Osteoblast (primary cell): ENCODE measurements around the gene SDHA. TPM values are rescaled to one million over a fixed set of nuclear protein-coding genes. Genes with fewer than 3 reads are reported as not detected.
"Not testable (repeated sequence)": the region's sequence is repeated elsewhere in the genome, so short reads cannot be mapped to it uniquely, and the experiment has no call there.

Source experiments
- DNase-seq: peaks from one replicate; pipeline ENCODE4 v3.0.0; 2011; ENCODE audit warnings: low spot score, mixed read lengths; ENCODE audit not compliant: insufficient read length; ENCODE audit errors: missing footprints
- H2AFZ ChIP-seq: 2 replicates; pipeline ENCODE4 v1.6.0; 2011; ENCODE audit warnings: mild to moderate bottlenecking, low read length
- H3K27ac ChIP-seq: 2 replicates; pipeline ENCODE4 v1.5.1; 2011; ENCODE audit warnings: mild to moderate bottlenecking, low read depth, low read length, moderate library complexity
- H3K27me3 ChIP-seq: 2 replicates; pipeline ENCODE4 v1.6.0; 2012; ENCODE audit warnings: mild to moderate bottlenecking, control low read depth, inconsistent platforms, low read length, moderate library complexity; ENCODE audit not compliant: insufficient read depth
- H3K36me3 ChIP-seq: 2 replicates; pipeline ENCODE4 v1.5.1; 2011; ENCODE audit warnings: mild to moderate bottlenecking, low read length, control low read depth, moderate library complexity; ENCODE audit not compliant: insufficient read depth
- H3K4me1 ChIP-seq: 2 replicates; pipeline ENCODE4 v1.5.1; 2011; ENCODE audit warnings: mild to moderate bottlenecking, low read length, control low read depth, moderate library complexity; ENCODE audit not compliant: insufficient read depth
- H3K4me2 ChIP-seq: 2 replicates; pipeline ENCODE4 v1.6.0; 2011; ENCODE audit warnings: mild to moderate bottlenecking, low read length; ENCODE audit not compliant: insufficient read depth
- H3K4me3 ChIP-seq: fragments of 200-600 bp; sonication (generic); 3 replicates; pipeline ENCODE4 v1.5.1; 2012; ENCODE audit warnings: mild to moderate bottlenecking, low read length, inconsistent platforms; ENCODE audit not compliant: insufficient read depth
- H3K79me2 ChIP-seq: 2 replicates; pipeline ENCODE4 v1.6.0; 2012; ENCODE audit warnings: mild to moderate bottlenecking, low read length, control low read depth, inconsistent platforms; ENCODE audit not compliant: insufficient read depth
- H3K9me3 ChIP-seq: 2 replicates; pipeline ENCODE4 v1.5.1; 2011; ENCODE audit warnings: low read depth, low read length, control low read depth
- H4K20me1 ChIP-seq: 2 replicates; pipeline ENCODE4 v1.6.0; 2012; ENCODE audit warnings: mild to moderate bottlenecking, low read length, control low read depth; ENCODE audit not compliant: insufficient read depth
- total RNA-seq: library from RNA; depleted of rRNA; stranded (reverse); fragments of >200 nt; gene quantifications from 2 replicates; pipeline ENCODE4 v1.2.3, GENCODE V29; 2012
- TF ChIP-seq, protein P1 (sequence below): IDR thresholded peaks from 2 replicates; pipeline ENCODE4 v1.5.1; 2011; ENCODE audit warnings: mild to moderate bottlenecking, low read depth, low read length, moderate library complexity; ENCODE audit errors: extremely low read depth

The SDHA gene
- total RNA-seq, 1 donor = 83.6 TPM

DNA sequence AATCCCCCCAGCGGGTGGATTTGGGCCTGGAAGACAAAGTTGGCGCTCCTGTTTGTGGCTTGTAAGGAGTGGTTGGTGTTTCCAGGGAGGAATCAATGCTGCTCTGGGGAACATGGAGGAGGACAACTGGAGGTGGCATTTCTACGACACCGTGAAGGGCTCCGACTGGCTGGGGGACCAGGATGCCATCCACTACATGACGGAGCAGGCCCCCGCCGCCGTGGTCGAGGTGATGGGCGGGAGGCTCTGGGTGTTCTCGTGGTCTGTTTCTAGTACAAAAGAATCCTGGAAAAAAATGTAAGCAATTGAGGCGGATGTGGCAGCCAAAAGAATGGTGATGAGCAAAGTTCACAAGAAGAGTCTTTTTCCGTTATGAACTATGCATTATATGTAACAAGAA lies 7.2 kb downstream of the SDHA start:
- Histone ChIP-seq H3K27ac (no peak overlapping the region), H3K4me3 (no peak overlapping the region), H3K79me2 (peaks cover 46% of the 10 kb centered on the region), H3K9me3 (no peaks in the 10 kb centered on the region), H3K27me3 (no peaks in the 10 kb centered on the region), H3K4me1 (peaks cover 11% of the 10 kb centered on the region), H3K36me3 (peaks cover 54% of the 10 kb centered on the region), H4K20me1 (peaks cover 32% of the 10 kb centered on the region), H2AFZ (no peak overlapping the region), H3K4me2 (no peak overlapping the region)
- DNase-seq = no peak
- TF ChIP-seq, protein P1, sequence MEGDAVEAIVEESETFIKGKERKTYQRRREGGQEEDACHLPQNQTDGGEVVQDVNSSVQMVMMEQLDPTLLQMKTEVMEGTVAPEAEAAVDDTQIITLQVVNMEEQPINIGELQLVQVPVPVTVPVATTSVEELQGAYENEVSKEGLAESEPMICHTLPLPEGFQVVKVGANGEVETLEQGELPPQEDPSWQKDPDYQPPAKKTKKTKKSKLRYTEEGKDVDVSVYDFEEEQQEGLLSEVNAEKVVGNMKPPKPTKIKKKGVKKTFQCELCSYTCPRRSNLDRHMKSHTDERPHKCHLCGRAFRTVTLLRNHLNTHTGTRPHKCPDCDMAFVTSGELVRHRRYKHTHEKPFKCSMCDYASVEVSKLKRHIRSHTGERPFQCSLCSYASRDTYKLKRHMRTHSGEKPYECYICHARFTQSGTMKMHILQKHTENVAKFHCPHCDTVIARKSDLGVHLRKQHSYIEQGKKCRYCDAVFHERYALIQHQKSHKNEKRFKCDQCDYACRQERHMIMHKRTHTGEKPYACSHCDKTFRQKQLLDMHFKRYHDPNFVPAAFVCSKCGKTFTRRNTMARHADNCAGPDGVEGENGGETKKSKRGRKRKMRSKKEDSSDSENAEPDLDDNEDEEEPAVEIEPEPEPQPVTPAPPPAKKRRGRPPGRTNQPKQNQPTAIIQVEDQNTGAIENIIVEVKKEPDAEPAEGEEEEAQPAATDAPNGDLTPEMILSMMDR = no peak

DNA sequence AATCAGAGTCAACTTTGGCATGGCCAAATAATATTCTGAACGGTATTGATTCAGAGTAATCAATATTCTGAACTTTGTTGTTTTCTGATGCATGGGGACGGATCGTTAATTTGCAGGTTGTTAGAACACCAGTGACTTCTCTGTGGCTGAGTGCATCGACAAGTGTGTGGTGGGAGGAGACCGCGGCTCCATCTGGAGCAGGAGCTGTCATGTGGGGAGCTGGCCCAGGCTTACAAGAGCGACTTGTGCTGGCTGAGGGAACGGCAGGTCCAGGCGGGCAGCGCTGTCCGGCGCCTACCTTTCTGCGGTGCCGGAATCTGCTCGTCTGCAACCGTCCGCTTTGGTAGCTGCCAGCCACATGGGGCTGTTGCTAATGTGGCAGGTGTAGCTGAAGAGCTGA lies 9.3 kb downstream of the SDHA start:
- not testable (repeated sequence) for H3K4me2 ChIP-seq, H3K27ac ChIP-seq, H3K4me1 ChIP-seq, H2AFZ ChIP-seq, H3K27me3 ChIP-seq, H3K4me3 ChIP-seq, H3K9me3 ChIP-seq, DNase-seq
- Histone ChIP-seq H4K20me1 (peaks cover 26% of the 10 kb centered on the region), H3K36me3 (peaks cover 66% of the 10 kb centered on the region), H3K79me2 (peaks cover 26% of the 10 kb centered on the region)

DNA sequence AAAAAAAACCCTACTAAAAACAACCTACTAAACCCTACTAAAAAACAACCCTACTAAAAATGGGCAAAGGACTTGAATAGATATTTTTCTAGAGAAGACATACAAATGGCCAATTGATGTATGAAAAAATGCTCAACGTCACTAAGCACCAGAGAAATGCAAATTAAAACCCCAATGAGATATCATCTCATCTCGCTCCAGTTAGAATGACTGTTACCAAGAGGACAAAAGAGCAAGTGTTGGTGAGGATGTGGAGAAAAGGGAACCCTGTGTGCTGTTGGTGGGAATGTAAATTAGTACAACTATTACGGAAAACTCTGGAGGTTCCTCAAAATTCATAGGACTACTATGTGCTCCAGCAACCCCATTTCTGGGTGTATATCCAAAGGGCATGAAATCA lies 10.8 kb downstream of the SDHA start:
- H3K27me3 ChIP-seq = no peaks in the 10 kb centered on the region
- no peak for DNase-seq
- H3K4me2 ChIP-seq = no peak overlapping the region
- no peak overlapping the region for H3K4me3 ChIP-seq
- H3K79me2 ChIP-seq = peaks cover 13% of the 10 kb centered on the region
- no peak overlapping the region for H3K27ac ChIP-seq
- peaks cover 13% of the 10 kb centered on the region for H4K20me1 ChIP-seq
- TF ChIP-seq, protein P1 = no peak
- no peaks in the 10 kb centered on the region for H3K9me3 ChIP-seq
- peaks cover 80% of the 10 kb centered on the region for H3K36me3 ChIP-seq
- no peak overlapping the region for H2AFZ ChIP-seq
- no peaks in the 10 kb centered on the region for H3K4me1 ChIP-seq

DNA sequence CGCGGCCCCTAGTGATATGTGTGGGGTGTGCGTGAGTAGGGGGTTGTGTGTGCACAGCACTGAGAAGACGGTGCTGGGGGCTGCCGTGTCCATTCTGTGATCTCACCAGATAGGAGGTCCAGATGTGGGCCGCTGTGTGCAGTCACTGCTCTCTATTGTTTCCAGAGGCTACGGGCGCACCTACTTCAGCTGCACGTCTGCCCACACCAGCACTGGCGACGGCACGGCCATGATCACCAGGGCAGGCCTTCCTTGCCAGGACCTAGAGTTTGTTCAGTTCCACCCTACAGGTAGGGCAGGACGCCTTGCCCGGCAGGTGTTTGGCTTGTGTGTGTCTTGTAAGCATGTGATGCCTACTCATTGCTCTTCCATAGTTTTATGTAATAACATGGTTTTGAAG lies 12.6 kb downstream of the SDHA start:
- no peaks in the 10 kb centered on the region for H3K4me1 ChIP-seq
- peaks cover 77% of the 10 kb centered on the region for H3K36me3 ChIP-seq
- H2AFZ ChIP-seq = no peak overlapping the region
- no peaks in the 10 kb centered on the region for H3K27me3 ChIP-seq
- no peak overlapping the region for H3K27ac ChIP-seq
- H3K4me3 ChIP-seq = no peak overlapping the region
- H3K79me2 ChIP-seq = no peaks in the 10 kb centered on the region
- peaks cover 4% of the 10 kb centered on the region for H4K20me1 ChIP-seq
- no peak for DNase-seq
- TF ChIP-seq, protein P1 = no peak
- H3K9me3 ChIP-seq = no peaks in the 10 kb centered on the region
- H3K4me2 ChIP-seq = no peak overlapping the region
